GM18951 (cell line): ENCODE measurements around the gene CCM2.

Experiments used
- POLR2A ChIP-seq: IDR thresholded peaks from 4 replicates; pipeline ENCODE4 v1.6.1; 2011; ENCODE audit warnings: mild to moderate bottlenecking; ENCODE audit not compliant: insufficient read length, insufficient read depth; ENCODE audit errors: extremely low read depth
- in situ Hi-C: fragments of 300-500 bp; cut with MboI; formaldehyde crosslinking; loops from one replicate; pipeline ENCODE4 v1.12.0; 2022; ENCODE audit warnings: low sequenced_read_pairs, mixed read lengths, inconsistent platforms; ENCODE audit not compliant: unreplicated experiment

The CCM2 gene

GRCh38 chr7:45060295-45060694 is 60.3 kb downstream of the CCM2 start:
- in situ Hi-C loops, result no loop called here
- TF ChIP-seq POLR2A, result no peak

DNA sequence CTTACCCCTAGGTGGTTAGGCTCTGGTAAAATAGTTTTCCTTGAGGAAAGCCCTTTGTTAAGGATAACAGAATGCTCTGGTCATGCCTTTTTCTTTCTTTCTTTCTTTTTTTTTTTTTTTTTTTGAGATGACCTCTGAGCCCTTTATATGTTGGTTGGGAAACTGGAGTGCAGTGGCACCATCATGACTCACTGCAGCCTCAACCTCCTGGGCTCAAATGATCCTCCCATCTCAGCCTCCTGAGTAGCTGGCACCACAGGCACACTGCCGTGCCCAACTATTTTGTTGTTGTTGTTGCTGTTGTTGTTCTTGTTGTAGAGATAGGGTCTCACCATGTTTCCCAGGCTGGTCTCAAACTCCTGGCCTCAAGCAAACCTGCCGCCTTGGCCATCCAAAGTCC is 61.4 kb downstream of the CCM2 start:
- in situ Hi-C loops, result no loop called here
- no peak for TF ChIP-seq POLR2A

GRCh38 chr7:45061806-45062425 is 61.9 kb downstream of the CCM2 start:
- no peak for TF ChIP-seq POLR2A
- in situ Hi-C loops, result no loop called here

DNA sequence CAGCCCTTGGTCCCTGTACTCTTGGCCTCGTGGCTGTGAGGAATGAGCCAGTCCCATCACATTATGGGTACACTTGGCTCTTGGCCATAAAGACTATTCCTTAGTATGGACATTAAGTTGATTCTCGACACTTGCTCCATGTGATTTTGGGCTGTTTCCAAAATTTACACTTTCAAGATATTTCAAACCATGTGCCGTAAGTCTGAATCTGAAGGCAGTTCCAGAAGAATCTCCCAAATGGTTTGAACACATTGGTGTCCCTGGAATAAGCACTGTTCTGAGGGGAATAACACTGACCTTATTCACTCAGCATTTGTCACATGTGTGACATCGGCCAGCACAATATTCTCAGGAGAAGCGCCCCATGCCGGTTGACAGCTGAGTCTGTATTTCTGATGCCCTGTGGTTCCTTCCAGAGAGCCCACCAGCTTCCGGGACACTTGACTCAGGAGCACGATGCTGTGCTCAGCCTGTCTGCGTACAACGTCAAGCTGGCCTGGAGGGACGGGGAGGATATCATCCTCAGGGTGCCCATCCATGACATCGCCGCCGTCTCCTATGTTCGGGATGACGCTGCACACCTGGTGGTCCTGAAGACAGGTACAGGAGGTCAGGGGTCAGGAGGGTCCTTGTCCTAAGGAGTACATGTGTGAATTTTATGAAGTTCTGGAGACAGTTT is 64.2 kb downstream of the CCM2 start:
- in situ Hi-C loops, result no loop called here
- TF ChIP-seq POLR2A, result no peak

DNA sequence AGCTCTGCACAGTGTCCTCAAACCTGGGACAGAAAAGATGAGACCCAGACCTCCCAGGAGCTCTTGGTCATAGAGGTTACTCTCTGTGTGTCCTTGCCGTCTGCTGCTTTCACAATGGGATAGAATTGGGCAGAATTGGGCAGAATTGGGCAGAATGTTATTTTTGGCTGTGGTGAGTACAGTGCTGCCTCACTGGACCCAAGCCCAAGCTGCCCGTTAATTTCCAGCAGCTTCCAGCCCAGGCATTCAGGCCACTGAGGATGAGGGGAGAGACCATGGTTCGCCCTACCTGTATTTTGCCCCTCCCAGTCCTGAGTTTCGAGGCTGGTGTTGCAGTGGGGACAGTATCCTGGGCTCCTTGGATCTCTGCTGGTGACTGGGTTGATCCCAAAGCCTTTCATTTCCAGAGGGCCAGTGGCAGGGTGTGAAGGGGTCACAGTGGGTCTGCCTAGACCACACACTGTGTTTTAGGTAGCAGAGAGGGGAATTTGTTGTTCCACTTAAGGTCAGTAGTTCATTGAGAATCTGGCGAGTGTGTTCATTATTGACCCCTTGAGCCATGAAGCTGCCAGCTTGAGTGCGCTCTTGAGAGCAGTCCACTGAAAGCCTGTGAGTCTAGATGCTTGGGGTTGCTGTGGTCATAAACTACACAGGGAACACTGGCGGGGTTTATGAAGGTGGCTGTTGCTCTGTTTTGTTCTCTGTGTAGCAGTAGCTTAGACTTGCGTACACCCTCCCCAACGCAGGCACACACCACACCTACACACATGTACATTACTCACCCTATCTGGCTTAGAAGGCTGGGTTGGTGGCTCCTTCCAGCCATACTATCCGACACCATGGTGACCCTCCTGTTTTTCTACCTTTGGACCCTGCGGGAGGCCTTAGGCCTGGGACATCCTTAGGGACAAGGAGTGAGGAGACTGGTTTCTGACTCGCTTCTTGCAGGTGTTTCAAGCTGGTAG is 65.3 kb downstream of the CCM2 start:
- no peak for TF ChIP-seq POLR2A
- in situ Hi-C loops, result no loop called here

DNA sequence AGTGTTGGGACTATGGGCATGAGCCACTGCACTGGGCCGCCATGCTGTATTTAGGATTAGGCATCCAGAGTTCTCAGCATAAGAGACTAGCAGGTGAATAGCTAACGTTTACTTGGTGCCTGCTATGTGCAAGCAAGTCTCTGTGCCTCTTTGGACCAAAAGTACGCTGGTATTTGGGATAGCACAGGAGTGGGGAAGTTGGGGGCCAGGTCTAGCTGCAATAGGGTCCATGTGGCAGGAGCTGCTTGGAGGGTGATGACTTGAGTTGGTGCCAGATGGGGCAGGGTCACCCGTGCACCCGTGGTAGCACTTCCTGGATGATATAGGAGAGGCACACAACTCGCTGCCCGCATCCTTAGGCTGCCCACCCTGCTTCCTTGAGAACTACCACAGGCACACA is 66.4 kb downstream of the CCM2 start:
- in situ Hi-C loops, result no loop called here
- TF ChIP-seq POLR2A, result no peak

DNA sequence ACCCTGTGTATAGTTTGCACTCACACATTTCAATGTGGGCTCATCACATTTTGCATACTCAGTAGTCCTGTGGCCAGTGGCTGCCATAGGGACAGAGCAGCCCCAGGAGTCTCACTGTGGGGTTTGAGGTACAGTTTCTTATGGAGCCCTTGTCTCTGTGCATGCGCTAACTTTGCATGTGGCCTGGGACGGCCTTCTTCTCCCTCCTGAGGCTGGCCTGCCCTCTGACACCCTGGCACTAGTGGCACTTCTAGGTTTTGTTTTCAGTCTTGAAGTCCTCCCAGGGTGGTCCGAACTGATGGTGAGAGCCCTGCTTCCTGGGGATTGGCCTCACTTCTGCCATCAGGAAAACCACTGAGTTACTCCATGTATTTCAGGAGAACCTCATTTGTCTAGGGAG is 67.6 kb downstream of the CCM2 start:
- in situ Hi-C loops, result no loop called here
- TF ChIP-seq POLR2A, result no peak

GRCh38 chr7:45068236-45069023 is 68.4 kb downstream of the CCM2 start:
- no peak for TF ChIP-seq POLR2A

DNA sequence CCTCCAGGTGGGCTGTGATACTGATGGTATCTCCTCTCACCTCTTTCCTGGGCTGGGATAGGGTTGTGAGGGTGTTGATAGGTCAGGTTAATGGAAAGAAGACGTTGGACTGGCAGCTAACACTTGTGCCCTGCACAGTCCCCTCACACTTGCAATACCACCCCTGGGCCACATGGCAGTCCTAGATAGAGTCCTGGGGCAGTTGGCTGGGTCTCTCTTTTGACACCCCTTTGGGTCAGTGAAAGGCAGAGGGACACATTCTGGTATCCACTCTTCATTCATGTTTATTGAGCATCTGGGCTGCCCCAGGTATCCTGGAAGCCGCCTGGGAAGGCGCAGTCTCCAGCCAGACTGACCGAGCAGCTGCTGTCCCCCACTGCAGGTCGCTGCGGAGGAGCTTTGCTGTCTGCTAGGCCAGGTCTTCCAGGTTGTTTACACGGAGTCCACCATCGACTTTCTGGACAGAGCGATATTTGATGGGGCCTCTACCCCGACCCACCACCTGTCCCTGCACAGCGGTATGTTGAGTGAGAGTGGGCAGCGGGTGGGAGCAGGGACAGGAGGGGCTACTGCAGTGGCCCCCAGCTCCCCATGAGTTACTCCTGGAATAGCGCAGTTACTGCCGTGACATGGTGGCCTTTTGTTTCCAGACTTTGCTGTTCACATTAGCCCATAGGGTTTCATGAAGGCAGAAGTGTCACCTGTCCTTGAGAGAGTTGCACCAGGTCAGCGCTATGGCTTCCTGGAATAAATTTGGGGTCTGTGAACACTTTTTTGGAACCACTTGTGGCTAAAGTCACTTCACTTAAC is 69.6 kb downstream of the CCM2 start:
- no peak for TF ChIP-seq POLR2A
- in situ Hi-C loops, result no loop called here

More at GRCh38 chr7:45068236-45069023, 68.4 kb downstream of the CCM2 start:
- in situ Hi-C loops, result no loop called here

GRCh38 chr7:45070254-45070642 is 70.2 kb downstream of the CCM2 start:
- no peak for TF ChIP-seq POLR2A
- in situ Hi-C loops, result no loop called here

DNA sequence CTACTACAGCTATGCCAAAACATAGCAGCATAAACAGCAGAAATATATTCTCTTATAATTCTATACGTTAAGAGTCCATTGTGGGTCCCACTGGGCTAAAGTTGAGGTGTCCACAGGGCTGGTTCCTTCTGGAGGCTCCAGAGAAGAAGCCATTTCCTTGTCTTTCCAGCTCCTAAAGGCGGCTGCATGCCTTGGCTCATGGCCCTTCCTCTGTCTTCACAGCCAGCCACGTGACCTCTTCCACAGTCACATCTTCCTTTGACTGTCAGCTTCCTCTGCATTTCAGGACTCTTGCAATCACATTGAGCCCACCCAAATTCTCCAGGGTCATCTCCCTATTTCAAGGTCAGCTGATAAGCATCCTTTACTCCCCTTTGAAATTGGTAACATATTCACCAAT is 71.5 kb downstream of the CCM2 start:
- TF ChIP-seq POLR2A, result no peak
- in situ Hi-C loops, result no loop called here
